NT2/D1 (cell line): ENCODE data around the gene VRK3.

Experiments
- DNase-seq: peaks from one replicate; pipeline ENCODE4 v3.0.0-alpha.2; 2011; ENCODE audit warnings: low read depth, low spot score
- H3K27me3 ChIP-seq: 2 replicates; pipeline ENCODE4 v1.6.0; 2011; ENCODE audit warnings: mild to moderate bottlenecking; ENCODE audit not compliant: insufficient read length, insufficient read depth
- H3K36me3 ChIP-seq: 2 replicates; pipeline ENCODE4 v1.6.1; 2011; ENCODE audit warnings: mild to moderate bottlenecking, low read length, mixed read lengths; ENCODE audit not compliant: insufficient read depth, insufficient read length
- H3K4me1 ChIP-seq: 2 replicates; pipeline ENCODE4 v1.5.1; 2011; ENCODE audit not compliant: insufficient read depth, insufficient read length
- H3K4me3 ChIP-seq: 2 replicates; pipeline ENCODE4 v1.5.1; 2011; ENCODE audit warnings: low read depth; ENCODE audit not compliant: insufficient read length
- H3K9ac ChIP-seq: 2 replicates; pipeline ENCODE4 v1.6.0; 2011; ENCODE audit warnings: low read depth; ENCODE audit not compliant: insufficient read length
- H3K9me3 ChIP-seq: 2 replicates; pipeline ENCODE4 v1.5.1; 2011; ENCODE audit warnings: mild to moderate bottlenecking, low read length; ENCODE audit not compliant: insufficient read depth
- SUZ12 ChIP-seq: IDR thresholded peaks from 2 replicates; pipeline ENCODE4 v1.6.1; 2011; ENCODE audit not compliant: insufficient read length, insufficient read depth; ENCODE audit errors: extremely low read depth
- YY1 ChIP-seq: IDR thresholded peaks from 2 replicates; pipeline ENCODE4 v1.6.1; 2011; ENCODE audit not compliant: insufficient read length, insufficient read depth
- ZNF274 ChIP-seq: IDR thresholded peaks from 2 replicates; pipeline ENCODE4 v1.6.1; 2011; ENCODE audit warnings: mild to moderate bottlenecking, low read depth, low read length

The VRK3 gene

DNA sequence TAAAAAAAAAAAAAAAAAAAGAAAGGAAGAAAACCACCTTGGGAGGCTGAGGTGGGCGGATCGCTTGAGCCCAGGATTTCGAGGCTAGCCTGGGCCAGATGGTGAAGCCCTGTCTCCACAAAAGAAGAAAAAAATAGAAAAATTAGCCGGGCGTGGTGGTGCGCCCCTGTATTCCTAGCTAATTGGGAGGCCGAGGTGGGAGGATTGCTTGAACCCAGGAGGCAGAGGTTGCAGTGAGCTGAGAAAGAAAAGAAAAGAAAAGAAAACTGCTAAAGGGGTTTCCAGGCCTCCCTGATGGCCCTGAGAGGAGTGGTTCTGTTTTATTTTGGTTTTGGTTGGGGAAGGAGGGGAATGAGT lies 1.4 kb upstream of the VRK3 start:
- Histone ChIP-seq H3K4me1 (no peaks in the 10 kb centered on the region), H3K27me3 (no peaks in the 10 kb centered on the region), H3K9ac (peak overlapping the region; percentile 23), H3K36me3 (peaks cover 32% of the 10 kb centered on the region), H3K4me3 (peak overlapping the region; percentile 21), H3K9me3 (no peaks in the 10 kb centered on the region)
- no peak for DNase-seq
- TF ChIP-seq SUZ12 (no peak), ZNF274 (no peak), YY1 (no peak)

DNA sequence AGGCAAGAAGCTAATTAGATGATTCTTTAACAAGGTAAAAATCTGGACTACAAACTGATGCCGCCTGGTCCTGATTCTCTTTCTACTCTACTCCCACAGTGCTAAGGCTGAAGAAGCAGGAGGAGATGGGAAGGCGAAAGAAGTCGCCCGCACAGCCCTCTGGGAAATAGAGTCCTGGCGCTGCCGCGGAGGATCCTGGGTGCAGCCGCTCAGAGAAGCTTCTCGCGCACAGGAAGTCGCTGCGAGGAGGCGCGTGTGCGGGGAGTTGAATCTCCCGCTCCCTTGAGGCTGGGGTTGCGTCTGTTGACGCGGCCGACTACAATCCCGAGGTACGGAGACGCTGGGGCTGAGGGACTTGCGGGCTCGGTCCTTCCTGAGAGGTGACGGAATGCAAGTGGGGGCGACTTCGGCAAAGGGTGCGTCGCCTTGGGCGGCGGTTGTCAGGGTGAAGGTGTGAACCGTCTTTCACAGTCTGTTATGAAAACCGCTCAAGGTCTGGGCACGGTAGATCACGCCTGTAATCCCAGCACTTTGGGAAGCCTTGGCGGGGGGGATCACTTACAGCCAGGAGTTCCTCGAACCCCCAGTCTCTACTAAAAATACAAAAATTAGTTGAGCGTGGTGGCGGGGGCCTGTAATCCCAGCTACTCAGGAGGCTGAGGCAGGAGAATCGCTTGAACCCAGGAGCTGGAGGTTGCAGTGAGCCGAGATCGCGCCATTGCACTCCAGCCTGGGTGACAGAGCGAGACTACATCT lies 800 bp upstream of the VRK3 start, which contains the start of gene ZNF473:
Gene ZNF473, plus strand, starts transcription at position 212 of the 756 bp plus-strand sequence. CDS start 5,078 bp downstream, outside the sequence.
- TF ChIP-seq SUZ12 (no peak), YY1 (no peak), ZNF274 (no peak)
- Histone ChIP-seq H3K9ac (peak within 1 kb of the TSS; percentile 86), H3K36me3 (peaks cover 32% of the 10 kb centered on the region), H3K4me1 (no peaks in the 10 kb centered on the region), H3K27me3 (no peaks in the 10 kb centered on the region), H3K4me3 (peak within 1 kb of the TSS; percentile 90), H3K9me3 (no peaks in the 10 kb centered on the region)
- DNase-seq, result peak; percentile 80

DNA sequence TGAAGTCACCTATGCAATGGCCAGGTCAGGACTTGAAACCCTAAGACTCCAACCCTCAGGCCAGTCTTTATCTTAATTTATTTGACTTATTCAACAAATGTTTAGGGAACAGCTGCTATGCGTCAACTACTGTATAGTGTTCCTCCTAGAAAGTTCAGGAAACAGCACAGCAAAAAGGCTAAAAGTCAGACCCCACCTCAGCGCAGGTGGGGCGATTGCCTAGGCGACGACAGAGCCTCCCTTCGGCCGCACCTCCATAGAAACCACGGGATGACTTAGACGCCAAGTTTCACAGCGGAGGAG lies 502 bp downstream of the VRK3 start:
- TF ChIP-seq SUZ12, result no peak
- no peak for TF ChIP-seq YY1
- TF ChIP-seq ZNF274, result no peak
- DNase-seq, result no peak
- H3K4me1 ChIP-seq, result no peaks in the 10 kb centered on the region
- H3K9me3 ChIP-seq, result no peaks in the 10 kb centered on the region
- no peaks in the 10 kb centered on the region for H3K27me3 ChIP-seq
- H3K9ac ChIP-seq, result peak overlapping the region; percentile 86
- H3K4me3 ChIP-seq, result peak overlapping the region; percentile 90
- peaks cover 28% of the 10 kb centered on the region for H3K36me3 ChIP-seq

DNA sequence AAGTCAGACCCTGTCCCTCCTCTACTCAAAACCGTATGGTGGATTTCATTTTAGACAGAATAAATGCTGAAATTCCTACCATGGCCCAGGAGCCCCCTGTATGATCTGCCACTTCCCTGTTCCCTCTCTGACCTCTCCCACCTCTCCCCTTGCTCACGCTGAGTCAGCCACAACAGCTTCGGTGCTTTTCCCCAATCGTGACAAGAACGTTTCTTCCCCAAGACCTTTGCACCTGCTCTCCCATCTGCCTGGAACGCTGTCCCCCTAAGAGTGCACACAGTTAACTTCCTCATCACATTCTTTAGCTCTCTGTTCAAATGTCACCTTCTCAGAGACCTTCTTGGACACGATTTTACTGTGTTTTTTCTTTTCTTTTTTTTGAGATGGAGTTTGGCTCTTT lies 2.3 kb downstream of the VRK3 start:
- Histone ChIP-seq H3K4me3 (no peak overlapping the region), H3K9me3 (no peaks in the 10 kb centered on the region), H3K27me3 (no peaks in the 10 kb centered on the region), H3K4me1 (no peaks in the 10 kb centered on the region), H3K9ac (no peak overlapping the region), H3K36me3 (peaks cover 32% of the 10 kb centered on the region)
- TF ChIP-seq SUZ12, result no peak
- TF ChIP-seq ZNF274, result no peak
- no peak for TF ChIP-seq YY1
- no peak for DNase-seq

DNA sequence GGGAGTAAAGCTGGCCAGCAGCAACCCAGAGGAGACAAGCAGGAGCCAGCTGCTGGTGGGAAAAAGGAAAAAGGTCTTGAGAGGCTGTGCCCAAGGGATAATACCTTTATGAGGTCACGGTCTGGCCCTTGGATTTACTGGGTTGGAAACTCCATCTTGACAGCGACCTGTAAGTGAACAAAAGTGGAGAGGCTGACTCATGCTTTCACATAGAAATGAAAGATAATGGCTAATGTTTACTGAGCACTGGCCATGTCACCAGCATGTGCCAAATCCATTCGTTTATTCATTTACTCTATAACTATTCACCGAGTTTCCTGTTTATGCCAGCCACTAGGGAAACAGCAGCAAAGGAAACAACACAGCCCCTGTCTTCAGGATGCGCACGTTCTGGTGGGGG lies 4.7 kb downstream of the VRK3 start:
- Histone ChIP-seq H3K9me3 (no peaks in the 10 kb centered on the region), H3K4me1 (no peaks in the 10 kb centered on the region), H3K36me3 (peaks cover 44% of the 10 kb centered on the region), H3K4me3 (no peak overlapping the region), H3K27me3 (no peaks in the 10 kb centered on the region), H3K9ac (no peak overlapping the region)
- no peak for DNase-seq
- TF ChIP-seq ZNF274, result no peak
- no peak for TF ChIP-seq SUZ12
- no peak for TF ChIP-seq YY1

DNA sequence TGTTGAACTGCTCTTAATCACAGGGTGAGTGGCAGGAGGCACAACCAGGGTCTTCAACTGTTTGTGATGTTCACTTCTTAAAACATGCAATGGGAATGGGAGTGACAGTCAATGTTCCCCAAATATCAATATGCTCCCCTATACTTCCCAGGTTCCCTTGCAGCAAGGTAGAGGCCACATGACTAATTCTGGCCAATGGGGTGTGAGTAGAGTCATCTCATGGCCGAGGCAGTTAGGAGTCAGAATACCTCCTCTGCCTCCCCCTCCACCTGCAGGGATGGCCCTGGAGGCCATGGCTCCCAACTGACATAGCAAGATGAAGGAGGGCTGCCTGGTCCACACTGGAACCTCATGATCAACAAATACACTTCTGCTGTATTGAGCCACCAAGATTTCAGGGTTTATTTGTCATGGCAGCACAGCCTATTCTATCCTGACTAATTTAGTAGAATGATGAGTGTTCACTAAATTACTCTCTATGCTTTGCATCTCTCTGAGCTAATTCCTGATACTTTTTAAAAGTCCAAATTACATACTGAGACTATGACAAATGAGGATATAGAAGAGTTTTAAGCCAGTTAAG lies 8.9 kb downstream of the VRK3 start:
- TF ChIP-seq SUZ12 (no peak), ZNF274 (no peak), YY1 (no peak)
- Histone ChIP-seq H3K36me3 (peaks cover 55% of the 10 kb centered on the region), H3K9me3 (no peaks in the 10 kb centered on the region), H3K4me3 (no peak overlapping the region), H3K27me3 (no peaks in the 10 kb centered on the region), H3K9ac (no peak overlapping the region), H3K4me1 (no peaks in the 10 kb centered on the region)
- DNase-seq, result no peak

DNA sequence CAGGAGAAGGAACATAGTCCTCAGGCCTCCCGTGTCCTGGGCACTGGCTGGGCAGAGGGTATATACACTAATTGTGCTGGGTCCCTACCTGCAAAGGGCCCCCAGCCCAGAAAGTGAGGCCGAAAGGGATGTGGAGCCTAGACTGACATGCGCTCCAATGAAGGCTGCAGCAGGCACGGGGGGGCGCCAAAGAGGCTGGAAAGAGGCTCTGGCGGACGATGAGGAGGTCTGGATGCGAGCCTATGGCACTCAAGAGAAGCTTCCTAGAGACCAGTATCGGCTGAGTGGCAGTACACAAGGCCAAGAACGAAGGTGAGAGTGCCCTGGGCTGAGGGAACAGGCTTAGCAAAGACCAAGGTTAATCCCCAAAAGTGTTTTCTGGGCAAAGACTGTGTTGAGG lies 16.6 kb downstream of the VRK3 start:
- Histone ChIP-seq H3K4me3 (no peak overlapping the region), H3K4me1 (peaks cover 6% of the 10 kb centered on the region), H3K27me3 (no peaks in the 10 kb centered on the region), H3K36me3 (peaks cover 41% of the 10 kb centered on the region), H3K9me3 (no peaks in the 10 kb centered on the region), H3K9ac (no peak overlapping the region)
- DNase-seq, result peak; percentile 2
- TF ChIP-seq ZNF274 (no peak), SUZ12 (no peak), YY1 (no peak)
